Fibroblast of peridontal ligament (primary cell): ENCODE measurements around the gene HLCS.
A peak's percentile ranks its signal among the peaks of the same experiment; 100 is the strongest.

ENCODE experiments used
- DNase-seq: peaks from one replicate; pipeline ENCODE4 v3.0.0-alpha.2; 2010; ENCODE audit errors: extremely low read depth

HLCS gene

GRCh38 chr21:36811762-36812161 is 154.7 kb downstream of the HLCS start:
- DNase-seq: no peak

- no peak for DNase-seq
Observed at GRCh38 chr21:36810443-36810842, 156.0 kb downstream of the HLCS start.

GRCh38 chr21:36807422-36807928 is 159.0 kb downstream of the HLCS start:
- no peak for DNase-seq

GRCh38 chr21:36806103-36806502 is 160.4 kb downstream of the HLCS start:
- no peak for DNase-seq

- no peak for DNase-seq
Observed at GRCh38 chr21:36804874-36805611, 161.4 kb downstream of the HLCS start.

GRCh38 chr21:36803816-36804439 is 162.5 kb downstream of the HLCS start:
- DNase-seq: no peak

GRCh38 chr21:36803051-36803645 is 163.3 kb downstream of the HLCS start:
- no peak for DNase-seq

- DNase-seq: no peak
Observed at GRCh38 chr21:36800734-36801133, 165.7 kb downstream of the HLCS start.

- peak; percentile 71 for DNase-seq
Observed at GRCh38 chr21:36799869-36800268, 166.6 kb downstream of the HLCS start.

GRCh38 chr21:36798491-36798890 is 168.0 kb downstream of the HLCS start:
- DNase-seq: no peak

GRCh38 chr21:36796070-36796469 is 170.4 kb downstream of the HLCS start:
- DNase-seq: no peak

- DNase-seq: no peak
Observed at GRCh38 chr21:36792505-36792967, 173.9 kb downstream of the HLCS start.

- DNase-seq: no peak
Observed at GRCh38 chr21:36791695-36792470, 174.6 kb downstream of the HLCS start.

GRCh38 chr21:36791180-36791579 is 175.3 kb downstream of the HLCS start:
- DNase-seq: no peak

GRCh38 chr21:36790616-36791015 is 175.9 kb downstream of the HLCS start:
- no peak for DNase-seq

GRCh38 chr21:36788120-36788638 is 178.3 kb downstream of the HLCS start:
- DNase-seq: no peak

- no peak for DNase-seq
Observed at GRCh38 chr21:36786186-36786585, 180.3 kb downstream of the HLCS start.

- DNase-seq: no peak
Observed at GRCh38 chr21:36785615-36786014, 180.9 kb downstream of the HLCS start.

GRCh38 chr21:36784947-36785346 is 181.5 kb downstream of the HLCS start:
- no peak for DNase-seq

GRCh38 chr21:36783612-36784374 is 182.7 kb downstream of the HLCS start:
- DNase-seq: no peak

GRCh38 chr21:36780861-36781260 is 185.6 kb downstream of the HLCS start:
- DNase-seq: no peak
